ENCODE data around the gene RPS14.

The RPS14 gene

GRCh38 chr5:150400316-150401075 is 49.0 kb downstream of the RPS14 start:
- no peak for DNase-seq (ENCODE audit: low read depth in 3 of 3)

DNA sequence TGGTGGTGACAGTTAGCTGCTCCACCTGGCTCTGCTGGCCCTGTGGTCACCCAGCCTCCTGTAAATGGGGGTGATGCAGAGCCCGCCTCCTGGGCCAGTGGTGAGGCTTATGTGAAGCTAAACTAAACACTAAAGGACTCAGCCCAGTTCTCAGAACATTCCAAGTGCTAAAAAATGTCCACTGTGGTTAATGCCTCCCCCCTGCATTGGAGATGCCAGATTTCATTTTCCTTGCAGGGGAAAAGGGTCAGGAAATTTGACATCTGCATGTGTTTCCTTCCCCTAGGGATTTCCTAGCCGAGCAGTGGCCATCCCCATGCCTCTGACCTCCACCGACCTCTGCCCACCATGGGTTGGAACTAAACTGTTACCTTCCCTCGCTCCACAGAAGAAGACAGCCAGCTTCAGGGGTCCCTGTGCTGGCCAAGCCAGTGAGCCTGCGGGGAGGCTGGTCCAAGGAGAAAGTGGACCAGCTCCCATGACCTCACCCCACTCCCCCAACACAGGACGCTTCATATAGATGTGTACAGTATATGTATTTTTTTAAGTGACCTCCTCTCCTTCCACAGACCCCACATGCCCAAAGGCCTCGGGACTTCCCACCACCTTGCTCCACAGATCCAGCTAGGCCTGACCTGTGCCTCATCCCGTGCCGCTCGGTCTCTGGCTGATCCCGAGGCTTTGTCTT is 49.9 kb downstream of the RPS14 start:
- DNase-seq (ENCODE audit: low read depth in 3 of 3), result no peak

GRCh38 chr5:150398722-150399523 is 50.6 kb downstream of the RPS14 start:
- no peak for DNase-seq (ENCODE audit: low read depth in 3 of 3)

- DNase-seq (ENCODE audit: low read depth in 3 of 3), result no peak
Measured at GRCh38 chr5:150397782-150398721, 51.5 kb downstream of the RPS14 start.

GRCh38 chr5:150397146-150397781 is 52.3 kb downstream of the RPS14 start:
- no peak for DNase-seq (ENCODE audit: low read depth in 3 of 3)

DNA sequence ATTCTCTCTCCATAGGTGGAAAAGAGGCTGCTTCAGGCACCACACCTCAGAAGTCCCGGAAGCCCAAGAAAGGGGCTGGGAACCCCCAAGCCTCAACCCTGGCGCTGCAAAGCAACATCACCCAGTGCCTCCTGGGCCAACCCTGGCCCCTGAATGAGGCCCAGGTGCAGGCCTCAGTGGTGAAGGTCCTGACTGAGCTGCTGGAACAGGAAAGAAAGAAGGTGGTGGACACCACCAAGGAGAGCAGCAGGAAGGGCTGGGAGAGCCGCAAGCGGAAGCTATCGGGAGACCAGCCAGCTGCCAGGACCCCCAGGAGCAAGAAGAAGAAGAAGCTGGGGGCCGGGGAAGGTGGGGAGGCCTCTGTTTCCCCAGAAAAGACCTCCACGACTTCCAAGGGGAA is 53.3 kb downstream of the RPS14 start:
- no peak for DNase-seq (ENCODE audit: low read depth in 3 of 3)

DNA sequence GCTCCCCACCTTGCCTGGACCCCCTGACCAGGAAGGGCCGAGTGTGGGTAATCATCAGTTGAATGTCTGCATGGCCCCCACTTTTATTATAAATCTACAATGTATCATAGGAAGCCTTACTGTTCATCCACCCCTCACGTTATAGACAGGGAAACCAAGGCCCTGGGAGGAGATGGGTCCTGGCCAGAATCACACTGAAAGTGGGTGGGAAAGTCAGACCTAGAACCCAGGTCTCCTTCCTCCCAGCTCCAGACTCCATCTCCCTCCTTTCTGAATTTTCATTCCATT is 53.9 kb downstream of the RPS14 start:
- DNase-seq (ENCODE audit: low read depth in 3 of 3), result no peak

DNA sequence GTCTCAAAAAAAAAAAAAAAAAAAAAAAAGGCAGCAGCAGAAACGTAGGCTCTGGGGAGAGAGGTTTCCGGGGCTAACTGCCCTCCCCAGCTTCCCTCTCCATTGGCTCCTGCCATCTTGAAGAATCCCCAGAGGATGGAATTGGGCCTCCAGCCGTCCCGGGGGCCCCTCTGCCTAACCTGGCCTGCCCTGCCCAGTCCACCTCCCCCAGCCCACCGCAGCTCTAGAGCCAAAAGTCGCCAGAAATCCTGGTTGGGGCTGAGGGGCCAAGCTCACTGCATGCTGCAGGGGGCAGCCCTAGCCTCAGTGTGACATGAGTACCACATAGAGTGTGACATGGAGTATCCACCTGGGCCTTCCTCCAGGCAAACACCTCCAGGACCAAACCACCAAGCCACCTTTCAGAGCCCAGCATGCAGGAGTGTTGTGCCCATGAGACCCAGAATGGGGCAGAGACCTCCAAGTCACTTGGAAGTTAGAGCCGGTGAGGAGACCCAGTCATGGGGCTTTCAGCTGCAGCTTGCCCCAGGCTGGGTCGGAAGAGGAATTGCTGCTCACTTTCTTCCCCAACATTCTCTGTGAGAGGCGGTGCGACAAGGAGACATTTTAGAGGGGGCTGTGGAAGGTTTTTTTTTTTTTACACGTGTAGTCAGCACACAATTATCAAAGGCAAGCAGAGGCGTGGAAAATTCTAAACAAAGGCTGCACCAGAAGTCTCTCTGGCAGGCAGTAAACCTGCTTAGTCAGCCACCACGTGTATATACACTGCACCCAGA is 54.4 kb downstream of the RPS14 start:
- no peak for DNase-seq (ENCODE audit: low read depth in 3 of 3)

DNA sequence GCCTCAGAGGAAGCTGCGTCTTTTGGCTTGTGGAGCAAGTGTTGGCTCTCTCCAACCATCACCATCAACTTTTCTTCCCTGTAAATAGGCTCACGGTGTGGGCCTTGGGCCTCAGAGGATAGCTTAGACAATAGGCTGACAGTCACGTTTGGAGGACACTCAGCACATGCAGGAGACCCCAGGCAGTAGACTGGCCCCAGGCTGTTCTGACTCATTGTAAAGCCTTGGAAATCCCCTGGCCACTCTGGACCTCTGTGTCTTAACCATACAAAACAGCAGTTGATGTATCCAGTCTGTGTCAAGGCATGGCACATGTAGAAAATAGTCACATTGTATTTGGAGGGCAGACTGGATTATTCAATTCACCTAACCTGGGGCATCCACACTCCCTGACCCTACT is 55.4 kb downstream of the RPS14 start:
- no peak for DNase-seq (ENCODE audit: low read depth in 3 of 3)

GRCh38 chr5:150393096-150393645 is 56.4 kb downstream of the RPS14 start:
- no peak for DNase-seq (ENCODE audit: low read depth in 3 of 3)

GRCh38 chr5:150392680-150393079 is 56.9 kb downstream of the RPS14 start:
- DNase-seq (ENCODE audit: low read depth in 3 of 3), result no peak

All from stimulated activated CD4-positive, alpha-beta T cell treated with anti-CD3 and anti-CD28 coated beads, TNF-alpha, amount 100 ng/mL, for 48 hours (primary cell).